ENCODE results near the gene LRP1B.

GRCh38 chr2:141492816-141493215 is 638.0 kb downstream of the LRP1B start:
- TF ChIP-seq CTCF (IDR thresholded peaks at IDR 0.05) (no peak), POLR2A (IDR thresholded peaks at IDR 0.05) (no peak), POLR2AphosphoS5 (IDR thresholded peaks at IDR 0.05) (no peak)
